ENCODE data around the gene PHF2. TPM values are rescaled to one million over a fixed set of nuclear protein-coding genes. Genes with fewer than 3 reads are reported as not detected.

Gene PHF2
- total RNA-seq, 1 experiment from 2014 or later, result 18.9 TPM

- ChIA-PET CTCF (interaction anchor here (0.6 kb wide), 1 partner anchor 401 kb away, joined by 3 read pairs; no protein-coding TSS in a partner anchor), POLR2A (no interaction called here)
- no peak for TF ChIP-seq CTCF (IDR thresholded peaks at IDR 0.05; ENCODE audit: unreplicated experiment)
- intact Hi-C loops (cut with micrococcal nuclease), result no loop called here
- H3K27ac Mint-ChIP-seq (ENCODE audit: low read depth, unreplicated experiment), result no peak overlapping the region
- BruUV-seq (replicated peaks), result no TSS peak
- no peaks in the 10 kb centered on the region for H3K9me3 Mint-ChIP-seq (ENCODE audit: unreplicated experiment)
- H3K4me1 Mint-ChIP-seq (ENCODE audit: insufficient read depth, unreplicated experiment), result no peaks in the 10 kb centered on the region
- peaks cover 35% of the 10 kb centered on the region for H3K36me3 Mint-ChIP-seq (ENCODE audit: insufficient read depth, unreplicated experiment)
- H3K4me3 Mint-ChIP-seq (ENCODE audit: unreplicated experiment), result no peak overlapping the region
- H3K27me3 Mint-ChIP-seq (ENCODE audit: insufficient read depth, unreplicated experiment), result no peaks in the 10 kb centered on the region
- DNase-seq (ENCODE audit: unreplicated experiment), result no peak
Observed at GRCh38 chr9:93633492-93634221, 57.3 kb downstream of the PHF2 start.

DNA sequence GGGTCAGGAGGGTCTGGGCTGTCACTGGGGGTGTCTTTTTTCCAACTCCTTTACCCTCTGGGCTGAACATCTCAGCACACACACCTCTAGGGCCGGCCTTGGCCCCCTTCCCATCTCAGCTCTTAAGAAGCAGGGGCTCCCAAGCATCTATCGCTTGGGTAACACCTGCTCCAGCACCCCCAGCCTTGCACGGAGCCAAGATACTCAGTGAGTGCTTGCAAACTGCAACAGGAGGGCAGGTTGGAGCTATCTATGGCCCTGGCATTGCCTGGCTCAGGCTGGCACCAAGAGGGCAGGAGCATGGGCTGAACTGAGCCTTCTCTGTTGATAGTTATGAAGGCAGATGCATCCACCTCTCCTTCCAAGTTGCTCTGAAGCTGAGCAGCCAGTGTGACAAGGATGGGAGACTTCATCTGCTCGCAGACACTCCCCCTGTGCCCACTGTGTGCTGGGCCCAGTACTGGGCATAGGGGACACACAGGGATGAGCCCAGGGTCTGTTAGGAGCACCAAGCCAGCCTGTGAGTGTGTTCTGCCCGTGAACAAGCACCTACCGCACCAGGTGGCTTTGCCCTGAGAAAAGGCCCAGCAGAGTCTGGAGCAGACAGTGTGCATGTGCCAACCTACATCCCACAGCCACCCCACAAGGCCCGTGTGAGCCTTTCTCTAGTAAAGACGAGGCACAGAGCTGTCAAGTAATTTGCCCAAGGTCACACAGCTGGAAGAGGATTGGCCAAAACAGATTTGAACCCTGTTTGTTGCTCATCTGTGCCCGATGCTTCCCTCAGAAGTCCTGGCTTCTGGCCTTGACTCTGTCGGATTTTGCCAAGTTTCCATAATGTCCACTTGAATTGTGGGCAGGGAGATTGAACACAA lies 58.2 kb downstream of the PHF2 start:
- H3K27ac Mint-ChIP-seq (ENCODE audit: low read depth, unreplicated experiment), result no peak overlapping the region
- no peak overlapping the region for H3K4me3 Mint-ChIP-seq (ENCODE audit: unreplicated experiment)
- POLR2A ChIA-PET, result no interaction called here
- CTCF ChIA-PET, result interaction anchor here (0.6 to 1.2 kb wide), 2 partner anchors 329 to 402 kb away, joined by 3 to 4 read pairs; no protein-coding TSS in a partner anchor
- intact Hi-C loops (cut with micrococcal nuclease), result no loop called here
- H3K4me1 Mint-ChIP-seq (ENCODE audit: insufficient read depth, unreplicated experiment), result no peaks in the 10 kb centered on the region
- peaks cover 38% of the 10 kb centered on the region for H3K36me3 Mint-ChIP-seq (ENCODE audit: insufficient read depth, unreplicated experiment)
- no peak for TF ChIP-seq CTCF (IDR thresholded peaks at IDR 0.05; ENCODE audit: unreplicated experiment)
- DNase-seq (ENCODE audit: unreplicated experiment), result no peak
- no peaks in the 10 kb centered on the region for H3K27me3 Mint-ChIP-seq (ENCODE audit: insufficient read depth, unreplicated experiment)
- BruUV-seq (replicated peaks), result no TSS peak
- no peaks in the 10 kb centered on the region for H3K9me3 Mint-ChIP-seq (ENCODE audit: unreplicated experiment)

DNA sequence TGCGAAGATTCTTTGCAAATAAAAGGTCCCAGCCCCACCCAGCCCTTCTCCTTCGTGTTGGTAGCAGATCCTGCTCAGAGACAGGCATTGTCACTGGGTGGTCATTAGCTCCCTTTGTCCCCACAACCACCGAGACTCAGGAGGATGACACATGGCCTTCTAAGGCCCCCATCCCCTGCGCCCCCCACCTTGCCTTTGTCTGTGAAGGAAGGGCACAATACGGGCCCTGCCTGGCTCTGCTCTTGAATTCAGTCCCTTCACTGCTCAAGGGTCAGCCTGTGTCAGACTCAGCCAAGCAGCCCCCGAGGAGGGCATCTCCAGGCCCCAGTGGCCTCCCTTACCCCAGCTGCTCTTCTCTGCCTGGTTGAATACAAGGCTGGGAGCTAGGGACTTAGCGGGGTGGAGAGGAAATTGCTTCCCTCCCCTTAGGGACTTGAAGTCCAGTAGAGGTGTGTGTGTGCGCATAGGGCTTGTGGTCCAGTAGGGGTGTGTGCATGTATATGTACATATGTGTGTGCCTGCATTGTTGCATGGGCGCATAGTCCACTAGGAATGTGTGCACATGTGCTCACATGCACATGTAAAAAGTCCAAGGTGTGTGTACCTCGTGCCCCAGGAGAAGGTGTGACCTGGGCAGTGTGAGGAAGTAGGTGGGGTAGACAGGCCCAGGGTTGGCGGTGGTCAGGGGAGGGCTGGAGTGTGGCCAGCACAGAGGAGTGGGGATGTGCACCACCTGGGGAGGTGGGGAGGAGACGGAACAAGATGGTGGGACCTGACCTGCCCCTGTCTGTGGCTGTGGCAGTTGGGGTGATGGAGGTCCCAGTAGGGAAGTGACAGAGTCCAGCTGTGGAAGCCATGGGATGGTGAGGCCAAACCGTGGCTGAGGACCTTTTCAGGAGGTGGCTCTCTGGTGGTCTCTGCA lies 59.1 kb downstream of the PHF2 start:
- Mint-ChIP-seq H3K27me3 (ENCODE audit: insufficient read depth, unreplicated experiment) (no peaks in the 10 kb centered on the region), H3K36me3 (ENCODE audit: insufficient read depth, unreplicated experiment) (peaks cover 39% of the 10 kb centered on the region), H3K4me1 (ENCODE audit: insufficient read depth, unreplicated experiment) (no peaks in the 10 kb centered on the region), H3K9me3 (ENCODE audit: unreplicated experiment) (no peaks in the 10 kb centered on the region), H3K4me3 (ENCODE audit: unreplicated experiment) (no peak overlapping the region), H3K27ac (ENCODE audit: low read depth, unreplicated experiment) (no peak overlapping the region)
- CTCF ChIA-PET, result interaction anchor here (1.2 kb wide), 1 partner anchor 330 kb away, joined by 4 read pairs; no protein-coding TSS in a partner anchor
- POLR2A ChIA-PET, result no interaction called here
- no peak for DNase-seq (ENCODE audit: unreplicated experiment)
- intact Hi-C loops (cut with micrococcal nuclease), result no loop called here
- TF ChIP-seq CTCF (IDR thresholded peaks at IDR 0.05; ENCODE audit: unreplicated experiment), result no peak
- BruUV-seq (replicated peaks), result no TSS peak

All from MCF 10A (cell line).